ENCODE measurements around the gene CENPX.

The CENPX gene

DNA sequence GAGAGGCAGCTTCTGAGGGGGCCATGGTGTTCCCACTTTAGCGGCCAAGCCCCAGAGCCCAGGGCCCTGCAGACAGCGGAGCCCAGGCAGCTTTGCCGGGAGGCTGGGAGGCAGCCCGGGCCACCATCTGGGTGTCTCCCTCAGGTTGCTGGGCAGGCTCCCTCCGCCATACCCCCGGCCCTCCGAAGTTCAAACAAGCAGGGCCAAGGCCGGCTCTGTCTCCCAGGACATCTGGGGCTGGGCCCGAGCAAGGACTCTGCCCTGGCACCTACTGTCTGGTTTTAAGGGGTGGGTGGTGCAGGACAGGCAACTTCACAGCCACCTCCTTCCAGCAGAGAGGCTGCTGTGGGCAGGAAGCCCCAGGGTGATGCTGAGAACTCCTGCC, 40.3 kb upstream of the CENPX start:
- DNase-seq (ENCODE audit: low spot score) = no peak
- TF ChIP-seq CTCF (IDR thresholded peaks at IDR 0.05; ENCODE audit: extremely low read depth, missing control alignments) = no peak

DNA sequence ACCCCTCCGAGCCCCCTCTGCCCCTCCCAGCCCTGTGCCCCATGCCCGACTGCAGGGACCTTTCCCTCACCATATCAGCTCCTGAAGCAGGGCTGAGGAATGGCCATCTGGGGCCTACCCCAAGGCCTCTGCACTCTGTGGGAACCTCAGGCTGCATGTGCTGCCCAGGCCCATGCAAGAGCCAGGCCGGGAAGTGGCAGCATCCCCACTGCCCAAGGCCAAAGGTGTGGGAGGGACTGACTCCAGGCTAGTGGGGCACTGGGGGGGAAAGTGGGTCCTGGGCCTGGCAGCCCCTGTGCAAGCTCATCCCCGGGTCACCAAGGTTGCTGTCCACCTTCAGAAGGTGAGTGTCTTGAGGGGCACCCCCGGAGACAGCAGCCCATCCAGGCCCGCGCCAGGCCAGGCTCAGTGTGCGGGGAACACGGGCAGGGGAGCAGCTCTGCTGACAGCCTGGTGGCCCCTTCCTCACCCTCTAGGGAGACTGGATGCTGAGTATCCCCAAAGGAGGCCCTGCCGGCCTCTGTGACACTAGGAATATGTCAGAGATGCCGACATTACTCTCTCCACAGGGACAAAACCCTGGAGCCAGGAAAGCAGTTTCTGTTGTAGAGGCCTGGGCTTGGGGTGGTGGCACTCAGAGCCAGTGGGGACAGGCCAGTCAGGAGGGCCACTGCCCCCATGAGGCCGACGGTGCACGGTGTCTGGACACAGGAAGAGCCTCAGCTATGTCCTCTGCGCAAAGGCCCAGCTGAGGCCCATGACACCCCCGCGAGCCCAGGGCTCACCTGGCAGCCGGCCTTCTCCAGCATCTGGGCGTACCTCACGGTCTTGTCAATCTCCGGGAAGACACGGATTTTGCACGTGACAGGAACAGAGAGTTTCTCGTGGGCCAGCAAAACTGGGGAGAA, 39.7 kb upstream of the CENPX start:
- TF ChIP-seq CTCF (IDR thresholded peaks at IDR 0.05; ENCODE audit: extremely low read depth, missing control alignments) = no peak
- no peak for DNase-seq (ENCODE audit: low spot score)

DNA sequence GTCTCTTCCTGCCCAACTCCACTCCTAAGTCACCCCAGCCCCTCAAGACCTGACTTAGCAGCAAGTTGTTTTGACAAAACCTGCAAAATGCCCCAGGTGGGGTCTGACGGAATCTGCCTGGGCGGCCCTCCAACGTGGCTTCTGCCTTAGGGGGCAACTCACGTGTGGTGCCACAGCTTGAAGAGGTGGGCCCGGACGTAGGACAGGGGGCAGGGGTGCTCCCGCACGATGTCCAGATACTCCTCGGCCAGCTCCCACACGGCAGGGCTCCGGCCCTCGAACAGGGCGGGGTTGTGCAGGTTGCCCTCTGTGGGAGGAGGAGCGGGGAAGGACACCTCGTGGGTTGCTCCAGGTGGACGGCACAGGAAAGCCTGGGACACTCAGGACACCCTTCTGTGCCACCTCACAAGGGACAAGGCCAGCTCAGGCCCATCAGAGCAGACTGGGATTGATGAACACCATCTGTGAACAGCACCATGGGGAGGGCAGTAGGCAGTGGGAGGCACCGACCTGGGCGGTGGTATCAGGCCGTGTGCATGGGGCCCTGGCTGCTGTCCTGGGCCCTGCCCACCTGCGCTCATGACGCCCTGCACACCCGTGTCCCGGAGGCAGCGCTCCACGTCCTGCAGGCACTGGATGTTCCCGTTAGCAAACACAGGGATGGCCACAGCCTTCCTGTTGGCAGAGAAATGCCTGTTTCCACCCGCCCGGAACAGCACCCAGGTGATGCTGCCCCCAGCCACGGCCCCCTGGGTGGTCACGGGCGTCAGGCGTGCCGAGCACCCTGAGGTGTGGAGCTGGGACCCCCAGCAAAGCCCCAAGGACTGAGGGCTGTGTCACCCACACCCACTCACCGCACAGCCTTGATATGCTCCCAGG, 38.6 kb upstream of the CENPX start:
- TF ChIP-seq CTCF (IDR thresholded peaks at IDR 0.05; ENCODE audit: extremely low read depth, missing control alignments) = no peak

GRCh38 chr17:82060614-82061013, 37.9 kb upstream of the CENPX start:
- no peak for TF ChIP-seq CTCF (IDR thresholded peaks at IDR 0.05; ENCODE audit: extremely low read depth, missing control alignments)
- DNase-seq (ENCODE audit: low spot score) = no peak

More for the DNA sequence above, 38.6 kb upstream of the CENPX start:
- DNase-seq (ENCODE audit: low spot score) = no peak

DNA sequence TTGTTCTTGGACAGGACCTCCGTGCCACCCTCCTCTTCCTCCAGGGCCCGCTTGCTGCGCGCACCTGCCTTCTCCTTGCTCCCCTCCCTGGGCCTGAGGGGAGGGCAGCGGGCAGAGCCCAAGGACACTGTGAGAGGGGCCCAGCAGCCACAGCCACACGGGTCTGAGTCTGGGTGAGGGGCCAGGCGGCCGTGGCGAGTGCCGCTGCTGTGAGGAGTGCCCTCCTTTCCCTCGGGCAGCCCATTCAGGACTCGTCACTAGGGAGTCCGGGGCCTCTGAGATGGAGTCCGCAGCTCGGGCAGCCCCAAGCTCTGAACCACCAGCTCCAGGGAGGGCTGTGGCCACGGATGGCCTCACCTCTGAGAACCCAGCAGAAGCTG, 37.3 kb upstream of the CENPX start:
- no peak for TF ChIP-seq CTCF (IDR thresholded peaks at IDR 0.05; ENCODE audit: extremely low read depth, missing control alignments)
- DNase-seq (ENCODE audit: low spot score) = no peak

DNA sequence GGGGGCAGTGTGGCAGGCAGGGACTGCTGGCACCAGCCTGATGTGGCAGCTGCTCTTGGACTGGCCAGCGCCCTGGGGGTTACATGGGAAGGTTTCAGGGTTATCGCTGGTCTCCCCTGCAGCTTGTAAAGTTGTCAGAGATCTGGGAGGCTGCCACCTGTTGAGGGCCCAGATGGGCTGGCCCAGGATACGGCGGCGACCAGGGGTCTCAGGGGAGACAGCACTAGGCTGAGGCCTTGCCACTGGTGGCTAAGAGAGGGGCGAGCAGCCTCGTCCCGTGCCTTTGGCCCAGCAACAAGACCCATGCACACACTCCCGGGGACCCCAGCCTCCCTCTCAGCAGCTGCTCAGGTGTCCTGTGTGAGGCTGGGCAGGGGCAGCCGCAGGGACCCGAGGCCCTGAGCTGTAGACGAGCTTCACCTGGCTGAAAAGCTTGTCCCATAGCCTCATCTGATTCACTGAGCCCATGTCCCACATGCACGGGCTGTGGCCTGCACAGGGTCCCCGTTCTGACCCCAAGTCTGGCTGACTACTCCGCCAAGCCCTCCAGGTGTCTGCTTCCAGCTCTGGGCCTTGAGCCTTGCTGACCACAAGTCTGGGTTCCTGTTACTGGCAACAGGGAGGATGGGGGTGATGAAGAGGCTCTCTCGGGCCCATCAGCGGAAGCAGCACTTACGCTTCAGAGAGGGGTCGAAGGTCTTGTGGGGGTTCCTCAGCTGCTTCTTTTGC, 36.8 kb upstream of the CENPX start:
- TF ChIP-seq CTCF (IDR thresholded peaks at IDR 0.05; ENCODE audit: extremely low read depth, missing control alignments) = no peak
- no peak for DNase-seq (ENCODE audit: low spot score)
